ENCODE data around the gene ADPRHL1.
"Not testable (repeated sequence)": the region's sequence is repeated elsewhere in the genome, so short reads cannot be mapped to it uniquely, and the experiment has no call there.

GRCh38 chr13:113450861-113451620 lies 2.2 kb downstream of the ADPRHL1 start:
- peak; percentile 32 for TF ChIP-seq CTCF (IDR thresholded peaks at IDR 0.05; ENCODE audit: low read depth, low read length, poor library complexity, severe bottlenecking)
- not testable (repeated sequence) for TF ChIP-seq EZH2phosphoT487 (IDR thresholded peaks at IDR 0.05; ENCODE audit: borderline replicate concordance, low read length)
